ENCODE measurements around the gene SLC6A13. TPM values are rescaled to one million over a fixed set of nuclear protein-coding genes. Genes with fewer than 3 reads are reported as not detected.

SLC6A13 gene
- polyA plus RNA-seq, 12 donors = 0.98 to 5.1 (median 2.2) TPM; not detected in 2

GRCh38 chr12:267581-268482, 5.2 kb upstream of the SLC6A13 start:
- DNase-seq = no peak

GRCh38 chr12:265096-265495, 2.5 kb upstream of the SLC6A13 start:
- no peak for DNase-seq

GRCh38 chr12:264269-264668, 1.6 kb upstream of the SLC6A13 start:
- no peak for DNase-seq

- no peak for DNase-seq
These were observed 938 bp upstream of the SLC6A13 start for GRCh38 chr12:263574-263973.

GRCh38 chr12:262113-262512, 523 bp downstream of the SLC6A13 start:
- no peak for DNase-seq

- no peak for DNase-seq
These were observed 4.9 kb downstream of the SLC6A13 start for GRCh38 chr12:257521-258321.

GRCh38 chr12:256958-257357, 5.7 kb downstream of the SLC6A13 start:
- DNase-seq = no peak

GRCh38 chr12:256225-256624, 6.4 kb downstream of the SLC6A13 start:
- DNase-seq = no peak

GRCh38 chr12:254912-255311, 7.7 kb downstream of the SLC6A13 start:
- DNase-seq = no peak

- no peak for DNase-seq
These were observed 8.6 kb downstream of the SLC6A13 start for GRCh38 chr12:254039-254438.

GRCh38 chr12:253116-253831, 9.4 kb downstream of the SLC6A13 start:
- no peak for DNase-seq

GRCh38 chr12:252636-253035, 10.0 kb downstream of the SLC6A13 start:
- no peak for DNase-seq

- no peak for DNase-seq
These were observed 15.4 kb downstream of the SLC6A13 start for GRCh38 chr12:247271-247670.

GRCh38 chr12:243381-243780, 19.3 kb downstream of the SLC6A13 start:
- DNase-seq = no peak

- no peak for DNase-seq
These were observed 20.1 kb downstream of the SLC6A13 start for GRCh38 chr12:242496-242895.

GRCh38 chr12:241266-241665, 21.4 kb downstream of the SLC6A13 start:
- no peak for DNase-seq

GRCh38 chr12:240566-240965, 22.1 kb downstream of the SLC6A13 start:
- no peak for DNase-seq

GRCh38 chr12:238736-239398, 23.8 kb downstream of the SLC6A13 start:
- no peak for DNase-seq

GRCh38 chr12:238116-238515, 24.5 kb downstream of the SLC6A13 start:
- DNase-seq = no peak

- DNase-seq = no peak
These were observed 25.4 kb downstream of the SLC6A13 start for GRCh38 chr12:237026-237815.

- DNase-seq = no peak
These were observed 26.2 kb downstream of the SLC6A13 start for GRCh38 chr12:236445-236844.

Measured in muscle of arm (tissue), 12 donors.